LNCaP clone FGC (cell line): ENCODE data around the gene CCNE1.
"Not testable (repeated sequence)": the region's sequence is repeated elsewhere in the genome, so short reads cannot be mapped to it uniquely, and the experiment has no call there.

Source experiments
- DNase-seq: peaks from one replicate; pipeline ENCODE4 v3.0.0-alpha.2; 2011; ENCODE audit warnings: low read depth
- H3K4me3 ChIP-seq: 2 replicates; pipeline ENCODE4 v1.5.1; 2011; ENCODE audit warnings: mild to moderate bottlenecking, low read depth, low read length, control low read depth
- CTCF ChIP-seq: IDR thresholded peaks from 2 replicates; pipeline ENCODE4 v1.5.1; 2012; ENCODE audit warnings: mild to moderate bottlenecking; ENCODE audit not compliant: control insufficient read depth, insufficient read depth; ENCODE audit errors: extremely low read depth

The CCNE1 gene

GRCh38 chr19:29815231-29815630, 3.4 kb downstream of the CCNE1 start:
- DNase-seq = no peak
- TF ChIP-seq CTCF = no peak
- H3K4me3 ChIP-seq = no peak overlapping the region

GRCh38 chr19:29817316-29817715, 5.5 kb downstream of the CCNE1 start:
- no peak for DNase-seq
- no peak overlapping the region for H3K4me3 ChIP-seq
- TF ChIP-seq CTCF = no peak

GRCh38 chr19:29819300-29819699, 7.5 kb downstream of the CCNE1 start:
- no peak overlapping the region for H3K4me3 ChIP-seq
- no peak for TF ChIP-seq CTCF
- no peak for DNase-seq

- TF ChIP-seq CTCF = no peak
- no peak overlapping the region for H3K4me3 ChIP-seq
- DNase-seq = no peak
Observed at GRCh38 chr19:29819986-29820385, 8.2 kb downstream of the CCNE1 start.

- H3K4me3 ChIP-seq = no peak overlapping the region
- no peak for DNase-seq
- TF ChIP-seq CTCF = no peak
Observed at GRCh38 chr19:29823581-29824330, 12.0 kb downstream of the CCNE1 start.

- not testable (repeated sequence) for H3K4me3 ChIP-seq, DNase-seq
Observed at GRCh38 chr19:29825263-29825662, 13.5 kb downstream of the CCNE1 start.

- no peak for DNase-seq
- no peak for TF ChIP-seq CTCF
- no peak overlapping the region for H3K4me3 ChIP-seq
Observed at GRCh38 chr19:29831041-29831548, 19.3 kb downstream of the CCNE1 start.
